NCI-H226 (cell line): ENCODE results near the gene FUOM.

Source experiments
- DNase-seq: peaks from one replicate; pipeline ENCODE4 v3.0.0-alpha.2; 2015

The FUOM gene

GRCh38 chr10:133357285-133358161 is at the start of gene FUOM:
FUOM (minus strand) TSS chr10:133358019; CDS start chr10:133358007, 12 bp downstream.
- no peak for DNase-seq

GRCh38 chr10:133405844-133406527 is 48.2 kb upstream of the FUOM start:
- DNase-seq: no peak

GRCh38 chr10:133405272-133405671 is 47.5 kb upstream of the FUOM start:
- DNase-seq: no peak

GRCh38 chr10:133403784-133404183 is 46.0 kb upstream of the FUOM start:
- no peak for DNase-seq

GRCh38 chr10:133403359-133403758 is 45.5 kb upstream of the FUOM start:
- DNase-seq: no peak

- DNase-seq: no peak
Observed at GRCh38 chr10:133401981-133402725, 44.3 kb upstream of the FUOM start.

- no peak for DNase-seq
Observed at GRCh38 chr10:133401500-133401899, 43.7 kb upstream of the FUOM start.

GRCh38 chr10:133400624-133401424 is 43.0 kb upstream of the FUOM start:
- DNase-seq: no peak

- DNase-seq: no peak
Observed at GRCh38 chr10:133399123-133399601, 41.3 kb upstream of the FUOM start.

- DNase-seq: no peak
Observed at GRCh38 chr10:133397938-133398337, 40.1 kb upstream of the FUOM start.

GRCh38 chr10:133396035-133396624 is 38.3 kb upstream of the FUOM start:
- no peak for DNase-seq

GRCh38 chr10:133394801-133395221 is 37.0 kb upstream of the FUOM start:
- DNase-seq: no peak

- peak; percentile 72 for DNase-seq
Observed at GRCh38 chr10:133394064-133394663, 36.3 kb upstream of the FUOM start, which contains the start of gene MTG1. MTG1 (plus strand) TSS chr10:133394157; CDS start chr10:133394221, 64 bp downstream.

GRCh38 chr10:133393401-133394063 is 35.7 kb upstream of the FUOM start:
- DNase-seq: no peak

- DNase-seq: no peak
Observed at GRCh38 chr10:133391761-133392518, 34.1 kb upstream of the FUOM start.

- no peak for DNase-seq
Observed at GRCh38 chr10:133391249-133391635, 33.4 kb upstream of the FUOM start.

GRCh38 chr10:133390597-133391248 is 32.9 kb upstream of the FUOM start:
- no peak for DNase-seq

- no peak for DNase-seq
Observed at GRCh38 chr10:133388973-133389818, 31.4 kb upstream of the FUOM start.
